ENCODE measurements around the gene NBEAL1.
"Not testable (repeated sequence)": the region's sequence is repeated elsewhere in the genome, so short reads cannot be mapped to it uniquely, and the experiment has no call there.

The NBEAL1 gene

GRCh38 chr2:203070701-203071100 is 56.0 kb downstream of the NBEAL1 start:
- H3K4me3 ChIP-seq (ENCODE audit: low read depth, low read length) = no peak overlapping the region
- H3K79me2 ChIP-seq (ENCODE audit: control insufficient read depth, insufficient read depth, low read length, unreplicated experiment) = no peaks in the 10 kb centered on the region
- H3K36me3 ChIP-seq (ENCODE audit: insufficient read depth, low read length) = peaks cover 41% of the 10 kb centered on the region
- H3K27me3 ChIP-seq (ENCODE audit: insufficient read depth, low read length) = no peaks in the 10 kb centered on the region
- H3K27ac ChIP-seq (ENCODE audit: low read depth, low read length) = no peak overlapping the region
- H2AFZ ChIP-seq (ENCODE audit: low read length, unreplicated experiment) = no peak overlapping the region
- no peaks in the 10 kb centered on the region for H3K4me1 ChIP-seq (ENCODE audit: control insufficient read depth, insufficient read depth, low read length, unreplicated experiment)

- Histone ChIP-seq H2AFZ (ENCODE audit: low read length, unreplicated experiment) (no peak overlapping the region), H3K36me3 (ENCODE audit: insufficient read depth, low read length) (peaks cover 39% of the 10 kb centered on the region), H3K27ac (ENCODE audit: low read depth, low read length) (no peak overlapping the region)
These were observed 56.5 kb downstream of the NBEAL1 start for GRCh38 chr2:203071148-203071547.

GRCh38 chr2:203072371-203072770 is 57.7 kb downstream of the NBEAL1 start:
- peaks cover 3% of the 10 kb centered on the region for H3K4me1 ChIP-seq (ENCODE audit: control insufficient read depth, insufficient read depth, low read length, unreplicated experiment)
- no peak overlapping the region for H2AFZ ChIP-seq (ENCODE audit: low read length, unreplicated experiment)
- H3K4me3 ChIP-seq (ENCODE audit: low read depth, low read length) = no peak overlapping the region
- no peaks in the 10 kb centered on the region for H3K27me3 ChIP-seq (ENCODE audit: insufficient read depth, low read length)
- no peak overlapping the region for H3K27ac ChIP-seq (ENCODE audit: low read depth, low read length)
- H3K36me3 ChIP-seq (ENCODE audit: insufficient read depth, low read length) = peaks cover 39% of the 10 kb centered on the region
- no peaks in the 10 kb centered on the region for H3K79me2 ChIP-seq (ENCODE audit: control insufficient read depth, insufficient read depth, low read length, unreplicated experiment)

More at GRCh38 chr2:203071148-203071547, 56.5 kb downstream of the NBEAL1 start:
- Histone ChIP-seq H3K79me2 (ENCODE audit: control insufficient read depth, insufficient read depth, low read length, unreplicated experiment) (no peaks in the 10 kb centered on the region), H3K4me1 (ENCODE audit: control insufficient read depth, insufficient read depth, low read length, unreplicated experiment) (no peaks in the 10 kb centered on the region), H3K27me3 (ENCODE audit: insufficient read depth, low read length) (no peaks in the 10 kb centered on the region), H3K4me3 (ENCODE audit: low read depth, low read length) (no peak overlapping the region)

- Histone ChIP-seq H2AFZ (ENCODE audit: low read length, unreplicated experiment) (no peak overlapping the region), H3K79me2 (ENCODE audit: control insufficient read depth, insufficient read depth, low read length, unreplicated experiment) (no peaks in the 10 kb centered on the region), H3K4me3 (ENCODE audit: low read depth, low read length) (no peak overlapping the region), H3K4me1 (ENCODE audit: control insufficient read depth, insufficient read depth, low read length, unreplicated experiment) (peaks cover 5% of the 10 kb centered on the region), H3K36me3 (ENCODE audit: insufficient read depth, low read length) (peaks cover 14% of the 10 kb centered on the region), H3K27me3 (ENCODE audit: insufficient read depth, low read length) (no peaks in the 10 kb centered on the region), H3K27ac (ENCODE audit: low read depth, low read length) (peak overlapping the region; percentile 27; the same call in 1 of the 2 replicates)
These were observed 62.8 kb downstream of the NBEAL1 start for GRCh38 chr2:203077451-203077850.

GRCh38 chr2:203080447-203081045 is 65.9 kb downstream of the NBEAL1 start:
- Histone ChIP-seq H3K36me3 (ENCODE audit: insufficient read depth, low read length) (peaks cover 8% of the 10 kb centered on the region), H3K79me2 (ENCODE audit: control insufficient read depth, insufficient read depth, low read length, unreplicated experiment) (no peaks in the 10 kb centered on the region), H3K4me3 (ENCODE audit: low read depth, low read length) (no peak overlapping the region), H3K27ac (ENCODE audit: low read depth, low read length) (no peak overlapping the region), H2AFZ (ENCODE audit: low read length, unreplicated experiment) (no peak overlapping the region), H3K4me1 (ENCODE audit: control insufficient read depth, insufficient read depth, low read length, unreplicated experiment) (peaks cover 5% of the 10 kb centered on the region), H3K27me3 (ENCODE audit: insufficient read depth, low read length) (no peaks in the 10 kb centered on the region)

- Histone ChIP-seq H3K4me1 (ENCODE audit: control insufficient read depth, insufficient read depth, low read length, unreplicated experiment) (no peaks in the 10 kb centered on the region), H3K4me3 (ENCODE audit: low read depth, low read length) (no peak overlapping the region), H3K27ac (ENCODE audit: low read depth, low read length) (no peak overlapping the region), H2AFZ (ENCODE audit: low read length, unreplicated experiment) (no peak overlapping the region), H3K79me2 (ENCODE audit: control insufficient read depth, insufficient read depth, low read length, unreplicated experiment) (no peaks in the 10 kb centered on the region), H3K27me3 (ENCODE audit: insufficient read depth, low read length) (no peaks in the 10 kb centered on the region), H3K36me3 (ENCODE audit: insufficient read depth, low read length) (peaks cover 8% of the 10 kb centered on the region)
These were observed 68.7 kb downstream of the NBEAL1 start for GRCh38 chr2:203083328-203083727.

GRCh38 chr2:203086381-203086780 is 71.7 kb downstream of the NBEAL1 start:
- not testable (repeated sequence) for H3K4me3 ChIP-seq (ENCODE audit: low read depth, low read length); H3K27ac ChIP-seq (ENCODE audit: low read depth, low read length); H2AFZ ChIP-seq (ENCODE audit: low read length, unreplicated experiment); H3K36me3 ChIP-seq (ENCODE audit: insufficient read depth, low read length); H3K27me3 ChIP-seq (ENCODE audit: insufficient read depth, low read length); H3K4me1 ChIP-seq (ENCODE audit: control insufficient read depth, insufficient read depth, low read length, unreplicated experiment); H3K79me2 ChIP-seq (ENCODE audit: control insufficient read depth, insufficient read depth, low read length, unreplicated experiment)

- H3K4me3 ChIP-seq (ENCODE audit: low read depth, low read length); H3K79me2 ChIP-seq (ENCODE audit: control insufficient read depth, insufficient read depth, low read length, unreplicated experiment); H3K27ac ChIP-seq (ENCODE audit: low read depth, low read length): not testable (repeated sequence)
These were observed 76.0 kb downstream of the NBEAL1 start for GRCh38 chr2:203090721-203091120.

GRCh38 chr2:203097735-203098134 is 83.1 kb downstream of the NBEAL1 start:
- no peak overlapping the region for H3K4me3 ChIP-seq (ENCODE audit: low read depth, low read length)
- no peaks in the 10 kb centered on the region for H3K27me3 ChIP-seq (ENCODE audit: insufficient read depth, low read length)
- H2AFZ ChIP-seq (ENCODE audit: low read length, unreplicated experiment) = no peak overlapping the region
- no peaks in the 10 kb centered on the region for H3K79me2 ChIP-seq (ENCODE audit: control insufficient read depth, insufficient read depth, low read length, unreplicated experiment)
- H3K4me1 ChIP-seq (ENCODE audit: control insufficient read depth, insufficient read depth, low read length, unreplicated experiment) = no peaks in the 10 kb centered on the region
- peaks cover 14% of the 10 kb centered on the region; the same call in 1 of the 2 replicates for H3K36me3 ChIP-seq (ENCODE audit: insufficient read depth, low read length)
- H3K27ac ChIP-seq (ENCODE audit: low read depth, low read length) = no peak overlapping the region

More at GRCh38 chr2:203090721-203091120, 76.0 kb downstream of the NBEAL1 start:
- H2AFZ ChIP-seq (ENCODE audit: low read length, unreplicated experiment); H3K4me1 ChIP-seq (ENCODE audit: control insufficient read depth, insufficient read depth, low read length, unreplicated experiment); H3K27me3 ChIP-seq (ENCODE audit: insufficient read depth, low read length); H3K36me3 ChIP-seq (ENCODE audit: insufficient read depth, low read length): not testable (repeated sequence)

- H3K27ac ChIP-seq (ENCODE audit: low read depth, low read length); H3K27me3 ChIP-seq (ENCODE audit: insufficient read depth, low read length); H3K4me3 ChIP-seq (ENCODE audit: low read depth, low read length); H3K4me1 ChIP-seq (ENCODE audit: control insufficient read depth, insufficient read depth, low read length, unreplicated experiment); H3K79me2 ChIP-seq (ENCODE audit: control insufficient read depth, insufficient read depth, low read length, unreplicated experiment); H2AFZ ChIP-seq (ENCODE audit: low read length, unreplicated experiment): not testable (repeated sequence)
- H3K36me3 ChIP-seq (ENCODE audit: insufficient read depth, low read length) = peaks cover 33% of the 10 kb centered on the region
These were observed 87.7 kb downstream of the NBEAL1 start for GRCh38 chr2:203102357-203102756.

GRCh38 chr2:203104273-203104672 is 89.6 kb downstream of the NBEAL1 start:
- Histone ChIP-seq H3K79me2 (ENCODE audit: control insufficient read depth, insufficient read depth, low read length, unreplicated experiment) (no peaks in the 10 kb centered on the region), H3K4me3 (ENCODE audit: low read depth, low read length) (no peak overlapping the region), H2AFZ (ENCODE audit: low read length, unreplicated experiment) (no peak overlapping the region), H3K4me1 (ENCODE audit: control insufficient read depth, insufficient read depth, low read length, unreplicated experiment) (no peaks in the 10 kb centered on the region), H3K36me3 (ENCODE audit: insufficient read depth, low read length) (peaks cover 42% of the 10 kb centered on the region), H3K27me3 (ENCODE audit: insufficient read depth, low read length) (no peaks in the 10 kb centered on the region), H3K27ac (ENCODE audit: low read depth, low read length) (no peak overlapping the region)
